PC-3 (cell line): Measurements from ENCODE around the gene CFAP57. TPM values are rescaled to one million over a fixed set of nuclear protein-coding genes. Genes with fewer than 3 reads are reported as not detected.

ENCODE experiments used
- ATAC-seq: fragments of 200-7000 bp; cut with Tn5 transposase; 2 replicates; pipeline ENCODE4 v1.9.1; 2020; ENCODE audit warnings: mild to moderate bottlenecking, moderate library complexity
- BruUV-seq: library from RNA; stranded (reverse); fragments of 400-500 nt; replicated peaks from 2 replicates; lab custom pipeline; 2021; lab: Mats Ljungman, UMichigan
- CTCF ChIA-PET: fragments of 300-600 bp; sonication (Branson Sonifier 250); formaldehyde crosslinking; loops from one replicate; lab custom pipeline; 2022; ENCODE audit warnings: antibody characterized with exemption; lab: Charles Lee
- POLR2A ChIA-PET: fragments of 300-600 bp; sonication (Branson Sonifier 250); formaldehyde crosslinking; loops from one replicate; lab custom pipeline; 2022; ENCODE audit warnings: antibody characterized with exemption; ENCODE audit not compliant: unreplicated experiment; lab: Charles Lee
- DNase-seq: peaks from one replicate; pipeline ENCODE4 v3.0.0-alpha.2; 2015
- H2AFZ ChIP-seq: fragments of 300-600 bp; sonication (generic); 2 replicates; pipeline ENCODE4 v1.6.0; 2016; ENCODE audit warnings: antibody characterized with exemption, low read length
- H3F3A ChIP-seq: fragments of 300-600 bp; sonication (generic); one replicate; pipeline ENCODE4 v1.6.0; 2017; ENCODE audit warnings: antibody characterized with exemption, low read length, control low read depth, mild to moderate bottlenecking; ENCODE audit not compliant: unreplicated experiment
- H3K27ac ChIP-seq: fragments of 300-600 bp; sonication (generic); 2 replicates; pipeline ENCODE4 v1.5.1; 2016; ENCODE audit warnings: mild to moderate bottlenecking, low read length
- H3K27me3 ChIP-seq: fragments of 300-600 bp; sonication (generic); 2 replicates; pipeline ENCODE4 v1.6.1; 2016; ENCODE audit warnings: low read length, mixed read lengths
- H3K36me3 ChIP-seq: fragments of 300-600 bp; sonication (generic); 2 replicates; pipeline ENCODE4 v1.6.1; 2016; ENCODE audit warnings: low read depth, mixed run types, low read length, mixed read lengths
- H3K4me1 ChIP-seq: fragments of 300-600 bp; sonication (generic); 2 replicates; pipeline ENCODE4 v1.5.1; 2016; ENCODE audit warnings: low read length; ENCODE audit not compliant: insufficient read depth
- H3K4me2 ChIP-seq: fragments of 300-600 bp; sonication (generic); 2 replicates; pipeline ENCODE4 v1.6.0; 2016; ENCODE audit warnings: low read length
- H3K4me3 ChIP-seq: fragments of 300-600 bp; sonication (generic); 2 replicates; pipeline ENCODE4 v1.5.1; 2016; ENCODE audit warnings: mild to moderate bottlenecking, low read length, mixed read lengths
- H3K79me2 ChIP-seq: fragments of 300-600 bp; sonication (generic); 2 replicates; pipeline ENCODE4 v1.6.1; 2017; ENCODE audit warnings: low read length, mixed read lengths
- H3K9ac ChIP-seq: fragments of 300-600 bp; sonication (generic); 2 replicates; pipeline ENCODE4 v1.6.0; 2016; ENCODE audit warnings: mild to moderate bottlenecking, low read length
- H3K9me2 ChIP-seq: fragments of 300-600 bp; sonication (generic); replicated peaks from 2 replicates; pipeline ENCODE4 v1.6.1; 2016; ENCODE audit warnings: mixed run types, low read length, mixed read lengths
- H3K9me3 ChIP-seq: fragments of 300-600 bp; sonication (generic); 2 replicates; pipeline ENCODE4 v1.6.1; 2016; ENCODE audit warnings: low read length, mixed read lengths
- H4K20me1 ChIP-seq: fragments of 300-600 bp; sonication (generic); 2 replicates; pipeline ENCODE4 v1.6.1; 2016; ENCODE audit warnings: low read length, mixed read lengths
- CTCF ChIP-seq: fragments of 300-600 bp; sonication (generic); conservative IDR thresholded peaks from 2 replicates; pipeline ENCODE4 v1.5.1; 2017; ENCODE audit warnings: antibody characterized with exemption, low read depth, mild to moderate bottlenecking, low read length
- EZH2 ChIP-seq: fragments of 300-600 bp; sonication (generic); IDR thresholded peaks from one replicate; pipeline ENCODE4 v1.6.1; 2017; ENCODE audit warnings: antibody characterized with exemption, mild to moderate bottlenecking, low read length; ENCODE audit not compliant: unreplicated experiment
- EZH2phosphoT487 ChIP-seq: fragments of 300-600 bp; sonication (generic); IDR thresholded peaks from 2 replicates; pipeline ENCODE4 v1.6.1; 2018; ENCODE audit warnings: mild to moderate bottlenecking, antibody characterized with exemption, low read length, borderline replicate concordance
- intact Hi-C: fragments of 100-400 bp; cut with micrococcal nuclease; formaldehyde crosslinking; loops from 2 replicates; pipeline ENCODE4 v1.9.0; 2023
- total RNA-seq: library from RNA; depleted of rRNA; stranded (reverse); fragments of >200 nt; gene quantifications from 2 replicates; pipeline ENCODE4 v1.2.3, GENCODE V29; 2014

Gene CFAP57
- total RNA-seq, 1 experiment from 2014 or later = 1.2 TPM

GRCh38 chr1:43300378-43301094 is 128.4 kb downstream of the CFAP57 start, which contains the start of gene TIE1:
Gene TIE1, plus strand, starts transcription at chr1:43300982. Its CDS starts 90 bp downstream, at chr1:43301072.
- ChIA-PET CTCF (no interaction called here), POLR2A (no interaction called here)
- no peaks in the 10 kb centered on the region for H3F3A ChIP-seq
- H3K9ac ChIP-seq = no peak within 1 kb of the TSS
- TF ChIP-seq EZH2phosphoT487 (no peak), CTCF (no peak), EZH2 (no peak)
- H3K4me1 ChIP-seq = peaks cover under 1% of the 10 kb centered on the region; the same call in 1 of the 2 replicates
- no peaks in the 10 kb centered on the region for H3K79me2 ChIP-seq
- intact Hi-C loops = no loop called here
- no peak within 1 kb of the TSS for H3K4me2 ChIP-seq
- no peaks in the 10 kb centered on the region for H4K20me1 ChIP-seq
- H3K27me3 ChIP-seq = no peaks in the 10 kb centered on the region
- H3K4me3 ChIP-seq = no peak within 1 kb of the TSS
- H2AFZ ChIP-seq = no peak within 1 kb of the TSS
- H3K36me3 ChIP-seq = no peaks in the 10 kb centered on the region
- no peak within 1 kb of the TSS for H3K27ac ChIP-seq
- DNase-seq (no peak), ATAC-seq (no peak)
- no peaks in the 10 kb centered on the region for H3K9me3 ChIP-seq
- no TSS peak for BruUV-seq
- no peaks in the 10 kb centered on the region for H3K9me2 ChIP-seq

- Histone ChIP-seq H3K27ac (no peak overlapping the region), H3K79me2 (no peaks in the 10 kb centered on the region), H2AFZ (no peak overlapping the region), H3F3A (no peaks in the 10 kb centered on the region), H3K4me1 (no peaks in the 10 kb centered on the region), H3K9ac (no peak overlapping the region), H3K27me3 (no peaks in the 10 kb centered on the region), H3K4me3 (no peak overlapping the region), H4K20me1 (no peaks in the 10 kb centered on the region), H3K9me2 (no peaks in the 10 kb centered on the region), H3K4me2 (no peak overlapping the region), H3K9me3 (no peaks in the 10 kb centered on the region), H3K36me3 (no peaks in the 10 kb centered on the region)
- ATAC-seq = no peak
- no peak for DNase-seq
- BruUV-seq = no TSS peak
- ChIA-PET POLR2A (no interaction called here), CTCF (no interaction called here)
- intact Hi-C loops = no loop called here
- TF ChIP-seq CTCF (no peak), EZH2phosphoT487 (no peak), EZH2 (no peak)
Measured at GRCh38 chr1:43302201-43302600, 130.1 kb downstream of the CFAP57 start.
